Measurements from ENCODE around the gene AKNA.

AKNA gene

GRCh38 chr9:114416906-114417305, 29.1 kb upstream of the AKNA start:
- DNase-seq: peak; percentile 54

GRCh38 chr9:114416290-114416689, 28.5 kb upstream of the AKNA start:
- DNase-seq: no peak

GRCh38 chr9:114414346-114414745, 26.6 kb upstream of the AKNA start:
- no peak for DNase-seq

- peak; percentile 64 for DNase-seq
Observed at GRCh38 chr9:114413861-114414301, 26.1 kb upstream of the AKNA start.

GRCh38 chr9:114412048-114412683, 24.4 kb upstream of the AKNA start:
- DNase-seq: no peak

GRCh38 chr9:114411452-114411851, 23.7 kb upstream of the AKNA start:
- no peak for DNase-seq

GRCh38 chr9:114410910-114411309, 23.1 kb upstream of the AKNA start:
- DNase-seq: no peak

- DNase-seq: no peak
Observed at GRCh38 chr9:114409842-114410241, 22.1 kb upstream of the AKNA start.

- DNase-seq: no peak
Observed at GRCh38 chr9:114409103-114409780, 21.5 kb upstream of the AKNA start.

- DNase-seq: no peak
Observed at GRCh38 chr9:114408645-114409044, 20.9 kb upstream of the AKNA start.

GRCh38 chr9:114407889-114408288, 20.1 kb upstream of the AKNA start:
- no peak for DNase-seq

GRCh38 chr9:114406441-114406840, 18.7 kb upstream of the AKNA start:
- DNase-seq: no peak

- peak; percentile 95 for DNase-seq
Observed at GRCh38 chr9:114405294-114406034, 17.7 kb upstream of the AKNA start.

GRCh38 chr9:114404531-114404930, 16.7 kb upstream of the AKNA start:
- no peak for DNase-seq

- DNase-seq: no peak
Observed at GRCh38 chr9:114403153-114403756, 15.5 kb upstream of the AKNA start.

GRCh38 chr9:114401344-114401743, 13.6 kb upstream of the AKNA start:
- no peak for DNase-seq

GRCh38 chr9:114400772-114401171, 13.0 kb upstream of the AKNA start:
- no peak for DNase-seq

GRCh38 chr9:114400219-114400618, 12.4 kb upstream of the AKNA start:
- no peak for DNase-seq

GRCh38 chr9:114399381-114399780, 11.6 kb upstream of the AKNA start:
- no peak for DNase-seq

- DNase-seq: peak; percentile 96
Observed at GRCh38 chr9:114397848-114398605, 10.2 kb upstream of the AKNA start.

- DNase-seq: no peak
Observed at GRCh38 chr9:114397219-114397847, 9.6 kb upstream of the AKNA start.

GRCh38 chr9:114396558-114397218, 8.9 kb upstream of the AKNA start:
- peak; percentile 66 for DNase-seq

Data from eye (tissue), 1 donor.